Measurements from ENCODE around the gene TMEM150A. TPM values are rescaled to one million over a fixed set of nuclear protein-coding genes. Genes with fewer than 3 reads are reported as not detected.
A peak's percentile ranks its signal among the peaks of the same experiment; 100 is the strongest.

The TMEM150A gene
- total and polyA plus RNA-seq, 12 donors: 7.6 to 21.1 (median 10.1) TPM

DNA sequence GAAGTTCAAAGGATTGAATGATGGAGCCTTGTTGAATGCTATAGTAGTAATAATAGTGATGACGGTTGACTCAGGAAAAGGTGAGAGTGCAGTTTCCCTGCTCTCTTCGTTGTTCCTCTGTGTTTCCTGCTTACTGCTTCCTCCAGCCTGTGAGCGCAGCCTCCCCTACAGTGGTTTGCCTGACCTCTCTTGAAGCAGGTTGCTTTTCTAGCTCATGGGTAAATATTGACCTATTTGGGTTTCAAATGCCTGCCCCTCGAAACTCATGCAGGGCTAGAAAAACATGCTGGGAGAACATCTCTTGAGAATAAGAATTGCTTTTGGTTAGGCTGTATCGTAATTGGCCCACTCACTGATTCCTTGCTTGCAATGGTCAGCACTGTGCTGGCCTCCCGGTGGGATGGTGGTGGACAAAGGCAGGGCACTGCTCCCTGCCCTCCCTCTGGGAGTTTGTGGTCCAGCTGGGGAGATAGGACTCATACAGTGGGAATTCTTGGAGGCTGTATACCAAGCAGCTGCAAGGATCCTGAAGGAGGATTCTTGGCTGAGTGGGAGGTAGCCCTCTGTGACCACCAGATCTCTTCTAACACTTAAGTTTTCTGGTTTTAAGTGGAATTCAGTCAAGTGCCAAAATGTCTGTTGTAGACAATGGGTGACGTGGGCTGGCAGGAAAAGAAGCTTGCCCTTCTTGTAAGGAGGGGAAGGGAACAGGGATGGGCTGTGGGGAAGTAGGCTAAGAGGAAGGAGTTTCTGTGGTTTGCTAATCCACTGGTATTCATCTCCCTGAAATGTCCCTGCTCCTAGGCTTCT lies 12.3 kb downstream of the TMEM150A start:
- Histone ChIP-seq H3K27ac (peak overlapping the region; percentile 63 to 97 (median 86)), H3K9me3 (no peaks in the 10 kb centered on the region), H3K36me3 (peaks cover 0 to 18% (median 0%) of the 10 kb centered on the region in 9 donors), H3K4me1 (peaks cover 16 to 92% (median 82%) of the 10 kb centered on the region in 9 donors), H3K4me3 (peak overlapping the region in 3 of 10 donors; percentile 0 to 15 (median 14)), H3K27me3 (no peaks in the 10 kb centered on the region)
- 38 to 47% methylated on average over 7 of the region's 7 CpGs for WGBS, 2 donors
- DNase-seq: peak; percentile 24 to 69
- intact Hi-C loops (cut with DNase I): no loop called here
- peak in 7 of 8 donors; percentile 19 to 57 (median 37) for ATAC-seq
- no peak for TF ChIP-seq CTCF (IDR thresholded peaks at IDR 0.05)

- Histone ChIP-seq H3K4me3 (no peak overlapping the region), H3K9me3 (no peaks in the 10 kb centered on the region), H3K4me1 (peaks cover 17 to 90% (median 80%) of the 10 kb centered on the region in 9 donors), H3K27ac (peak overlapping the region; percentile 63 to 97 (median 86)), H3K36me3 (peaks cover 0 to 18% (median 0%) of the 10 kb centered on the region in 9 donors), H3K27me3 (no peaks in the 10 kb centered on the region)
- intact Hi-C loops (cut with DNase I): no loop called here
- TF ChIP-seq CTCF (IDR thresholded peaks at IDR 0.05): no peak
- DNase-seq: no peak
- 77 to 84% methylated on average over 4 of the region's 4 CpGs for WGBS, 2 donors
- peak in 1 of 8 donors; percentile 41 for ATAC-seq
These were observed 13.3 kb downstream of the TMEM150A start for GRCh38 chr2:85589181-85589580.

GRCh38 chr2:85588645-85589044 lies 13.9 kb downstream of the TMEM150A start:
- ATAC-seq: no peak
- peak overlapping the region; percentile 63 to 97 (median 86) for H3K27ac ChIP-seq
- no peaks in the 10 kb centered on the region for H3K27me3 ChIP-seq
- H3K4me3 ChIP-seq: no peak overlapping the region
- peaks cover 0 to 16% (median 0%) of the 10 kb centered on the region in 9 donors for H3K36me3 ChIP-seq
- 77 to 81% methylated on average over 4 of the region's 4 CpGs for WGBS, 2 donors
- intact Hi-C loops (cut with DNase I): no loop called here
- DNase-seq: no peak
- H3K9me3 ChIP-seq: no peaks in the 10 kb centered on the region
- H3K4me1 ChIP-seq: peaks cover 17 to 90% (median 83%) of the 10 kb centered on the region in 9 donors
- no peak for TF ChIP-seq CTCF (IDR thresholded peaks at IDR 0.05)

GRCh38 chr2:85588236-85588635 lies 14.3 kb downstream of the TMEM150A start:
- no peak for ATAC-seq
- H3K27me3 ChIP-seq: no peaks in the 10 kb centered on the region
- intact Hi-C loops (cut with DNase I): no loop called here
- peaks cover 0 to 12% (median 0%) of the 10 kb centered on the region in 9 donors for H3K36me3 ChIP-seq
- no peak overlapping the region for H3K4me3 ChIP-seq
- TF ChIP-seq CTCF (IDR thresholded peaks at IDR 0.05): no peak
- WGBS, 2 donors: 70 to 78% methylated on average over 4 of the region's 4 CpGs
- no peak for DNase-seq
- H3K4me1 ChIP-seq: peaks cover 17 to 91% (median 84%) of the 10 kb centered on the region in 9 donors
- H3K27ac ChIP-seq: peak overlapping the region; percentile 63 to 97 (median 86)
- no peaks in the 10 kb centered on the region for H3K9me3 ChIP-seq

All from heart right ventricle (tissue), 16 donors.